ENCODE results near the gene AGPAT3.

GRCh38 chr21:43884012-43884860, 19.2 kb downstream of the AGPAT3 start:
- TF ChIP-seq CTCF (conservative IDR thresholded peaks at IDR 0.05 in 1 of 2, IDR thresholded peaks at IDR 0.05 in 1 of 2; ENCODE audit: low read depth in 1 of 2, low read length in 2 of 2) (no peak), EZH2 (IDR thresholded peaks at IDR 0.05; ENCODE audit: low read length, missing control alignments) (no peak)
